Naive B cell (primary cell): Measurements from ENCODE around the gene ACD. TPM values are rescaled to one million over a fixed set of nuclear protein-coding genes. Genes with fewer than 3 reads are reported as not detected.

Source experiments
- ATAC-seq, 2 donors: fragments of 150-1000 bp; cut with Tn5 transposase; 2 replicates each; pipeline ENCODE4 v1.10.0; 2021; ENCODE audit warnings: low read depth in 2 of 2, mild to moderate bottlenecking in 2 of 2, moderate library complexity in 2 of 2
- DNase-seq: peaks from one replicate; pipeline ENCODE4 v3.0.0; 2022
- H3K27ac Mint-ChIP-seq, 6 donors: one replicate each; pipeline ENCODE4 v1.8.0; 2020 to 2022; ENCODE audit warnings: mild to moderate bottlenecking in 6 of 6, mixed read lengths in 6 of 6, moderate library complexity in 5 of 6, inconsistent platforms in 2 of 6
- H3K27me3 Mint-ChIP-seq, 3 donors: one replicate each; pipeline ENCODE4 v1.8.0; 2021 to 2022; ENCODE audit warnings: mixed read lengths in 3 of 3, mild to moderate bottlenecking in 1 of 3
- H3K36me3 Mint-ChIP-seq, 2 donors: one replicate each; pipeline ENCODE4 v1.8.0; 2020 to 2022; ENCODE audit warnings: mixed read lengths in 2 of 2, inconsistent platforms in 1 of 2, mild to moderate bottlenecking in 1 of 2
- H3K4me1 Mint-ChIP-seq, 3 donors: one replicate each; pipeline ENCODE4 v1.8.0; 2020 to 2022; ENCODE audit warnings: mixed read lengths in 3 of 3, inconsistent platforms in 1 of 3, mild to moderate bottlenecking in 1 of 3, moderate library complexity in 1 of 3
- H3K4me3 Mint-ChIP-seq, 8 donors: one replicate each; pipeline ENCODE4 v1.8.0; 2020 to 2022; ENCODE audit warnings: mild to moderate bottlenecking in 8 of 8, mixed read lengths in 8 of 8, moderate library complexity in 8 of 8, inconsistent platforms in 2 of 8
- H3K9me3 Mint-ChIP-seq, 7 donors: one replicate each; pipeline ENCODE4 v1.8.0; 2020 to 2022; ENCODE audit warnings: mixed read lengths in 7 of 7, mild to moderate bottlenecking in 5 of 7, inconsistent platforms in 2 of 7, moderate library complexity in 1 of 7
- polyA plus RNA-seq, 6 donors: library from polyadenylated mRNA; unstranded; fragments of 300-500 nt; fragmentation: Illumina TruSeq; gene quantifications; one replicate each; pipeline ENCODE4 v1.2.3, GENCODE V29; 2021; ENCODE audit warnings: low read depth in 6 of 6

ACD gene
- polyA plus RNA-seq, 6 donors from 2014 or later, result 31.3 to 52.8 (median 35.5) TPM

DNA sequence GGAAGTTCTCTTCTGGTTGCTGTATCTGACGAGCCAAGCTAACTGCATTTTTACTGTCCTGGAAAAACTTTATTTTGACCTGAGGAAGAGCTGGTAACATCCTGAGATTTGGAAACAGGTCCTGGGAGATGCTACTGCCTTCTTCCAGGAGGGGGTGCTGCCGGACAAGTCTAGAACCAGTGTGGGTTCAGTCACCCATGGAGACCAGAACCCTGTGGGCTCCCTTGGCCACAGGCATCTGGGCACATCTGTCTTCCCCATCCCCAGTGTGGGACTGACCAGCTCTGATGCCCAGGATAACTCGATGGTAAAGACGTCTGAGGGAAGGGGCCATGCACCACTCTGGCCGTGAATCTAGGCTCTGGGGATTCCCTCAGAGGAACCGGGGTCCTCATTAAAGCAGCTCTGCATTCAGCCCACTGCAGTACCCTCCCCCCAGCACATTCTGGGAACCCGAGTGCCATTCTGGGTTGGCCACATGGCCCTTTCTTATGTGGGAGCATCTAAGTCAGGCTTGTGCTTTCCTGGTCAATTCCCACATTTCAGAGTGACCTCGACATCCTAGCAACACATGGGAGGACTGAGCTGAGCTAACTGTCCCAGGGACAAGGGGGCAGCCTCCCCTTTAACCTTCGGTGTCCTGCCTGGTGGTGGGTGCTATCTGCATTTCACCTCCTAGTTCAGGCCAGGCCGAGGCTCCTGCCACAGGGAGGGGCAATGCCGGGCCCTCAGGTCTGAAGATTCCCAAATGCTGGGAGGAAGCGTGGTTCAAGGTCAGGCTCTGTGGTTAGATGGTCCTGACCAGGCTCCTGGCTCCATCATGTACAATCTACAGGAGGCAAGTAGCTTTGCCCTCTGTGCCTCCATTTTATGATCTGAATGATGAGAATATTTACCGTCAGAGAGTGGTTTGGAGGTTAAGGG is 12.9 kb upstream of the ACD start:
- Mint-ChIP-seq H3K4me3 (no peak overlapping the region), H3K27me3 (no peaks in the 10 kb centered on the region), H3K9me3 (no peaks in the 10 kb centered on the region), H3K27ac (peak overlapping the region in 5 of 6 donors; percentile 12 to 69 (median 18)), H3K36me3 (no peaks in the 10 kb centered on the region), H3K4me1 (peaks cover 32 to 37% (median 37%) of the 10 kb centered on the region in 3 donors)
- peak; percentile 52 for DNase-seq
- ATAC-seq, result peak; percentile 24 to 32

DNA sequence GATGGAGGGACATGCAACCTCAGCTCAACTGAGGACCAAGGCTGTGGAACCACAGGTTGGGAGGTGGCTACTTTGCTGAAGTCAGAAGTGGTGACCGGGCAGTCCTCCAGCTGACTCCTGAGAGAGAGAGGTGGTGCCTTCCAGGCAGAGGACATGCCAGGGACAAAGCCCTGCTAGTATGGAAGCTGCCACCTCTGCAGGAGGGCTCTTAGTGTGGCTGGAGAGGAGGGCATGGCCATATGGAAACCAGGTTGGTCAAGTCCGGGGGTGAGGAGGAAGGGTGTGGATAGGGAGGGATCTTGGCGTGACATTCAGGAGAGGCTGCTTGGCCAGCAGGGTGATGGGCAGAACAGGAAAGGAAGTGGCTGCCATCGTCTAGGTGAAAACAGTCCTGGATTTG is 12.2 kb upstream of the ACD start:
- peaks cover 35 to 44% (median 43%) of the 10 kb centered on the region in 3 donors for H3K4me1 Mint-ChIP-seq
- H3K9me3 Mint-ChIP-seq, result no peaks in the 10 kb centered on the region
- H3K36me3 Mint-ChIP-seq, result no peaks in the 10 kb centered on the region
- ATAC-seq (no peak), DNase-seq (no peak)
- H3K27ac Mint-ChIP-seq, result peak overlapping the region in 2 of 6 donors; percentile 18 to 69
- H3K27me3 Mint-ChIP-seq, result no peaks in the 10 kb centered on the region
- no peak overlapping the region for H3K4me3 Mint-ChIP-seq

DNA sequence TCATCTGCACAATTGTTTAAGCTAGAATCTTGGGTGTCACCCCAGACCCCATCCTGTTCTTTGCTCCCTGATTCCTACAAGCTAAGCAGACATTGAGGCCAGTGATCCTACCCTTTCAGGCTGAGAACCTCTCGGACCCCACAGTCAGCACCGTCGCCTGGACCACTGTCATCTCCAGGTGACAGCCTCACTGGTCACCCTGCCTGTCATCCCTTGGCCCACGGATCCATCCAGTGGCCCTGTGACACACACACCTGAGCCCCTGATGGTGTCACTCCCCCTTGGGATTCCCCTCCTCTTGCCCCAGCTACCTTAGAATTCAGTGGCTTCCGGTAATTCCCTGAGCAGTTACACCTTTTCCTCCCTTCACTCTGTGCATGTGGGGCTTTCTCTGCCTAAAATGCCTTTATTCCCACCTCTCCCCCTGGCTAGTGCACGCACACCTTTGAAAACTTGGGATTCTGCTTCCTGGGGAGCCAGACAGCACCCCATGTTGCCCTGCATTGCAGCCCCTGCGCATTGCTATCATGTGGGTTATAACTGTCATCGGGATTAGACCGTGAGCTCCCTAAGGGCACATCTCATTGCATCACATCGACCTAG is 9.5 kb upstream of the ACD start:
- ATAC-seq, result no peak
- peak overlapping the region in 2 of 6 donors; percentile 67 to 93 for H3K27ac Mint-ChIP-seq

GRCh38 chr16:67668495-67669157 is 8.6 kb upstream of the ACD start:
- peak; percentile 61 for DNase-seq
- peak overlapping the region; percentile 36 to 91 (median 80) for H3K4me3 Mint-ChIP-seq
- no peaks in the 10 kb centered on the region for H3K9me3 Mint-ChIP-seq

More for the DNA sequence above, 9.5 kb upstream of the ACD start:
- no peak for DNase-seq
- Mint-ChIP-seq H3K9me3 (no peaks in the 10 kb centered on the region), H3K27me3 (no peaks in the 10 kb centered on the region), H3K36me3 (no peaks in the 10 kb centered on the region), H3K4me3 (peak overlapping the region in 6 of 8 donors; percentile 36 to 68 (median 54)), H3K4me1 (peaks cover 48 to 57% (median 54%) of the 10 kb centered on the region in 3 donors)

DNA sequence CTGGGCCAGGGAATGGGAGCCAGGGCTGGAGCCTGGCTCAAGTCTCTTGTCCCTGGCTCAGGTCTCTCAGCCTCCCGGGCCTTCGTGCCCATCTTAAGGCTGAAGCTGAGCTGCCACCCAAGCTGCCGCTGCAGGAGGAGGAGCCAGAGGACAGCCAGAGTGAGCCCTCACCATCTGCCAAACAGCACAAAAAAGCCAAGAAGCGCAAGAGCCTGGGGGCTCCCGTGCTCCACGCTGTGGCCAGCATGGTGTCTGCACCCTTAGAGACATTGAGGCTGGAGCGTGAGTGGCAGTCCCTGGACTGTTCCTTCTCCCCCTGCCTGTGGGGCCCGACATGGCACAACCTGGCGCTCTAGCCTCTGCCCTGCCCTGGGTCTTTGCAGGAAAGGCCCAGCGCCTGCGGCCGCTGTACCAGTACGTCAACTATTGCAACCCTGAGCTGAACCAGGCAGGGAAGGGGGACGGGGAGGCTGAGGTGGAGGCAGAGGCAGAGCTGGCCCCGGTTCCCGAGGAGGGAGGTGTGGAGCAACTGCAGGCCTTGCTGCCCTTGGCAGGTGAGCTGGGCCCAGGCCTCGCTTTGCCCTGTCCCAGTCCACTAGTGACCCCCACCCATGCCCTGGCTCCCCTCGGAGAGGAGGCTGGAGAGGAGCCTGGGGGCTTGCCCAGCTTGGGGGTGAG is 7.9 kb upstream of the ACD start:
- no peaks in the 10 kb centered on the region for H3K9me3 Mint-ChIP-seq
- ATAC-seq, result peak; percentile 75 to 76
- no peaks in the 10 kb centered on the region for H3K36me3 Mint-ChIP-seq
- H3K4me1 Mint-ChIP-seq, result peaks cover 49 to 57% (median 50%) of the 10 kb centered on the region in 3 donors
- peak overlapping the region in 5 of 6 donors; percentile 86 to 98 (median 93) for H3K27ac Mint-ChIP-seq
- peak; percentile 79 for DNase-seq
- H3K4me3 Mint-ChIP-seq, result peak overlapping the region; percentile 41 to 94 (median 90)
- no peaks in the 10 kb centered on the region for H3K27me3 Mint-ChIP-seq

More at GRCh38 chr16:67668495-67669157, 8.6 kb upstream of the ACD start:
- Mint-ChIP-seq H3K27ac (peak overlapping the region; percentile 69 to 98 (median 92)), H3K27me3 (no peaks in the 10 kb centered on the region), H3K4me1 (peaks cover 50 to 56% (median 53%) of the 10 kb centered on the region in 3 donors), H3K36me3 (no peaks in the 10 kb centered on the region)
- peak; percentile 29 to 38 for ATAC-seq

DNA sequence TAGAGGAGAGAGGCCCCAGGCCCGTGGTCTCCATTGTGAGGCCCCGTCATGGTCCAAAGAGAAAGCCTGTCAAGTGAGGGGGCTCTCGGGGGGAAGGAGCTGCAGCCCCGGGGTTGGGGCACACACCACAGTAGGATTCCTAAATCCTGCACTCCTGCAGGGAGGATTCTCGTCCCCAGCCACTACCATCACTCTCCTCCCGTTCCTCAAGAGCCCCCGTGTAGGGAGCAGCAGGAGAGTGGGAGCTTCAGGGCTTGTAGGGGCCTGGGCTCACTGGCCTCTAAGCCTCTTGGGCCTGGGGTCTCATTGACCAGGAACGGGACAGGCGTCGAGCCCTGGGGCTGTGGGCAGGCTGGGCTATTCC is 7.4 kb upstream of the ACD start:
- Mint-ChIP-seq H3K9me3 (no peaks in the 10 kb centered on the region), H3K27me3 (no peaks in the 10 kb centered on the region), H3K4me3 (peak overlapping the region; percentile 81 to 94 (median 90)), H3K4me1 (peaks cover 44 to 54% (median 45%) of the 10 kb centered on the region in 3 donors), H3K36me3 (no peaks in the 10 kb centered on the region), H3K27ac (peak overlapping the region; percentile 54 to 98 (median 87))
- ATAC-seq, result no peak
- DNase-seq, result no peak

DNA sequence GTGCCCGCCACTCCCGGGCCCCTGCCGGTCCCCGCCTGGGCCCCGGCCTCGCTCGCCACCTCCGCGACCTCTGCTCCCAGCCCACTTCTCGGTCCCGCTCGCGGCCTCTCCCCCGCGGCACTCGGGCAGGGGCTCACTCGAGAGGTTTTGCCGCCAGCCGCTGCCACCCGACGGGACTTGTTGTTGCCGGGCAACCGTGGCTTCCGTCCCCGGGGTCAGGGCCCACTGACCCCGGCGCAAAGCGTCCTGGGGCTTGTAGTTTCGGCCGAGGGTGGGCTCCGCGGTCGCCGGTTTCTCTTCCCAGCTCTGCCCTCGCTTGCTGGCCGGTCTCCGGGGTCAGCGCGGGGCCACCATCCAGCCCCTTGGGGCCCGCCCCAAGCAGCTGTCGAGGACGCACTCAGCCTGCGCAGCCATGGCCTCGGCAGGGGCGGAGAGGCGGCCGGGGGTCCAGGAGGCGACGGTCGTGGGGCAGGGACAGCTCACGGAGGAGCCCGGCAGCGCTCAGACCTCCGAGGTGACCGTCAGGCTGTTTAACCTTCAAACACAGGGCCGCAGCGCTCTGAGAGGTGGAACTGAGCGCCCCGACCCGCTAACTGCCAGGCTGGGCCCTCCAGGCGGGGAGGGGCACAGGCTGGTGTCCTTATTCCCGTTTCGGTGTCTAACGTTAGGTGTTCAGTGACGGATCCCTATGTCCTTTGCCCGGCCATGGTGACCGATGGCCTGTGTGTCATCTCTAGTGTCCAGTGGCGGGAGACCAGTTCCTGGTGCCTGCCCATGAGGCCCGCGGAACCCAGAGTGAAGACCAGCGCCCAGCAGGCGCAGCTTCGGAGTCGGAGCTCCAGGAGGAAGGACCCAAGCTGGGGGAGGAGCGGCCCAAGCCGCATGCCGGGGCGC is 6.7 kb upstream of the ACD start, which contains the start of the genes C16orf86 and ENKD1:
Gene C16orf86 (plus strand): TSS at position 256 of the 894 bp plus-strand sequence. CDS start 157 bp downstream, at position 413.
Gene ENKD1 (minus strand): TSS at position 192 of the 894 bp plus-strand sequence. CDS start 308 bp downstream, outside the sequence.
- peak; percentile 73 to 78 for ATAC-seq
- no peaks in the 10 kb centered on the region for H3K36me3 Mint-ChIP-seq
- peak within 1 kb of the TSS; percentile 54 to 99 (median 90) for H3K27ac Mint-ChIP-seq
- peak; percentile 84 for DNase-seq
- H3K27me3 Mint-ChIP-seq, result no peaks in the 10 kb centered on the region
- H3K9me3 Mint-ChIP-seq, result no peaks in the 10 kb centered on the region
- H3K4me3 Mint-ChIP-seq, result peak within 1 kb of the TSS; percentile 81 to 94 (median 90)
- H3K4me1 Mint-ChIP-seq, result peaks cover 42 to 54% (median 47%) of the 10 kb centered on the region in 3 donors

GRCh38 chr16:67666032-67666551 is 6.0 kb upstream of the ACD start:
- H3K27me3 Mint-ChIP-seq, result no peaks in the 10 kb centered on the region
- no peaks in the 10 kb centered on the region for H3K36me3 Mint-ChIP-seq
- H3K4me3 Mint-ChIP-seq, result peak overlapping the region; percentile 64 to 91 (median 66)
- DNase-seq (no peak), ATAC-seq (peak; percentile 0 to 1)
- no peaks in the 10 kb centered on the region for H3K9me3 Mint-ChIP-seq
- H3K4me1 Mint-ChIP-seq, result peaks cover 46 to 61% (median 54%) of the 10 kb centered on the region in 3 donors
- H3K27ac Mint-ChIP-seq, result peak overlapping the region in 2 of 6 donors; percentile 79 to 93

DNA sequence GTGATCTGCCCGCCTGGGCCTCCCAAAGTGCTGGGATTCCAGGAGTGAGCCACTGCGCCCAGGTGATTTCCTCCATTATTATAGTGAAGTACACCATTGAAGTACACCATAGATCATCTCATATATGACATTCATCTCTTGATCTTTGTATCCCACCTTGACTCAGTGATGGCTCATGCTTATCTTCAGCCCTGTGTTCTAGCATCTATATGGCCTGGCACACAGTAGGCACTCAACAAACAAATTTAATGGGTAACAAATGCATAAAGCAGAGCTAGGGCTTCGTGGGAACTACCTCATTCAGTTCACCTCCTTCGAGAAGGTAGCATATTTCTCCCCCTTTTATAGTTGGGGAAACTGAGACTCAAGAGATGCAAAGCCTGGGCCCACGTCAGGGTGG is 5.5 kb upstream of the ACD start:
- DNase-seq, result no peak
- no peaks in the 10 kb centered on the region for H3K9me3 Mint-ChIP-seq
- H3K36me3 Mint-ChIP-seq, result no peaks in the 10 kb centered on the region
- H3K27me3 Mint-ChIP-seq, result no peaks in the 10 kb centered on the region
- H3K27ac Mint-ChIP-seq, result peak overlapping the region in 2 of 6 donors; percentile 77 to 79
- peaks cover 48 to 63% (median 56%) of the 10 kb centered on the region in 3 donors for H3K4me1 Mint-ChIP-seq
- ATAC-seq, result no peak
- H3K4me3 Mint-ChIP-seq, result peak overlapping the region; percentile 64 to 91 (median 66)

GRCh38 chr16:67664871-67665270 is 4.8 kb upstream of the ACD start:
- ATAC-seq (no peak), DNase-seq (no peak)
- no peaks in the 10 kb centered on the region for H3K27me3 Mint-ChIP-seq
- peak overlapping the region in 3 of 6 donors; percentile 2 to 91 (median 77) for H3K27ac Mint-ChIP-seq
- peaks cover 46 to 62% (median 55%) of the 10 kb centered on the region in 3 donors for H3K4me1 Mint-ChIP-seq
- no peaks in the 10 kb centered on the region for H3K36me3 Mint-ChIP-seq
- peak overlapping the region in 6 of 8 donors; percentile 43 to 88 (median 61) for H3K4me3 Mint-ChIP-seq
- H3K9me3 Mint-ChIP-seq, result no peaks in the 10 kb centered on the region

DNA sequence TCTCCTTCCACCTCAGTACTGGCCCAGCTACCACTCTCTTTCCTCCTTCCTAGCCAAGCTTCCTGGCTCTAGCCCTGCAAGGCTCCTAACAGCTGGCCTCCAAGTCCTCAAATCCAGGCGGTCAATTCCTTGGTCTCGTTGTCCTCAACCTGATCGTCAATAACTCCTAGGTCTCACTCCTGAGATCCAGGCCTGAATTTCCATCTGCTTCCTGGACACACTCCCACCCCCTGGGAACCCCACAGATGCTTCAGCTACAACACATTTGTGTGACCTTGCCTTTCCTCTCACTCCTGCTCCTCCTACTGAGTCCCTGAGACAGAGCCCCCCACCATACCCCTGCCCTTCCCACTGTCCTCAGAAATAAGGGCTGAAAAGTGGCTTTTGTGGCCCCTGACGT is 4.2 kb upstream of the ACD start:
- Mint-ChIP-seq H3K9me3 (no peaks in the 10 kb centered on the region), H3K27me3 (no peaks in the 10 kb centered on the region), H3K36me3 (no peaks in the 10 kb centered on the region), H3K27ac (peak overlapping the region in 4 of 6 donors; percentile 33 to 84 (median 80)), H3K4me3 (peak overlapping the region in 5 of 8 donors; percentile 0 to 78 (median 34)), H3K4me1 (peaks cover 45 to 64% (median 53%) of the 10 kb centered on the region in 3 donors)
- no peak for DNase-seq
- no peak for ATAC-seq
